Prostate gland (tissue), 2 donors: ENCODE measurements around the gene TRPV6.

ENCODE experiments used
- POLR2A ChIP-seq: fragments of 450-650 bp; IDR thresholded peaks from one replicate; pipeline ENCODE4 v1.6.1; 2016; ENCODE audit warnings: antibody characterized with exemption, mild to moderate bottlenecking
- POLR2AphosphoS5 ChIP-seq: sonication (generic); formaldehyde crosslinking; IDR thresholded peaks from one replicate; pipeline ENCODE4 v1.6.1; 2017; ENCODE audit warnings: antibody characterized with exemption
- TF ChIP-seq, protein P1 (sequence below), 4 experiments: fragments of 200-600 bp in 2 of 4; fragments of 450-650 bp in 2 of 4; sonication (generic) in 2 of 4; IDR thresholded peaks; 1 replicate in 3 of 4; 2 replicates in 1 of 4; pipeline ENCODE4 v1.5.1; 2016 to 2019; ENCODE audit warnings: antibody characterized with exemption in 4 of 4, mild to moderate bottlenecking in 2 of 4, moderate library complexity in 2 of 4

DNA sequence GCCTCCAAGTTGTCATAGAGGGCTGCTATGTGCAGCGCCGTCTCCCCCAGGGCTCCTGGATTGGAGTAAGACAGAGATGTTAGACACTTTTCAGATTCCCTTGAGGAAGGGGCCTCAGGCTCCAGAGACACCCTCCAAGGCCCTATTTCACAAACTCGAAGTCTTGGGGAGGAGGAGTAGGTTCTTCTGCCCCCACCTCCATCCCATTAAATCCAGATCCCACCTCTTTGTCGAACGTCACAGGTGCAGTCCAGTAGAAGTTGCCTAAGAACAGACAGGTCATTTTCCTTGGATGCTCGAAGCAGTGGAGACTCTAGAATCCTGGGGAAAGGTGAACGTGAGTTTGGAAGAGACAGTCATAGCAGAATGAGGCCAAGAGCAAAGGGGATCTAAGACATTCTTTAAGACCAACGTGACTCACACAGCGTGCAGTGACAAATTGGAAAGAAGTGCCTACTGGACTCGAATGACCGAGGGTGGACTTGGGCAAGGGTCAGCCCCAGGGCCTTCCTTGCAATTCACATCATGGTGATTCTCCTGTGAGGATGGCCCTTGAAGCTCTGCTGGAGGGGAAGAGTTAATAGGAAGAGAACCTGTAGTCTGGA, 44.7 kb upstream of the TRPV6 start:
- TF ChIP-seq, protein P1, sequence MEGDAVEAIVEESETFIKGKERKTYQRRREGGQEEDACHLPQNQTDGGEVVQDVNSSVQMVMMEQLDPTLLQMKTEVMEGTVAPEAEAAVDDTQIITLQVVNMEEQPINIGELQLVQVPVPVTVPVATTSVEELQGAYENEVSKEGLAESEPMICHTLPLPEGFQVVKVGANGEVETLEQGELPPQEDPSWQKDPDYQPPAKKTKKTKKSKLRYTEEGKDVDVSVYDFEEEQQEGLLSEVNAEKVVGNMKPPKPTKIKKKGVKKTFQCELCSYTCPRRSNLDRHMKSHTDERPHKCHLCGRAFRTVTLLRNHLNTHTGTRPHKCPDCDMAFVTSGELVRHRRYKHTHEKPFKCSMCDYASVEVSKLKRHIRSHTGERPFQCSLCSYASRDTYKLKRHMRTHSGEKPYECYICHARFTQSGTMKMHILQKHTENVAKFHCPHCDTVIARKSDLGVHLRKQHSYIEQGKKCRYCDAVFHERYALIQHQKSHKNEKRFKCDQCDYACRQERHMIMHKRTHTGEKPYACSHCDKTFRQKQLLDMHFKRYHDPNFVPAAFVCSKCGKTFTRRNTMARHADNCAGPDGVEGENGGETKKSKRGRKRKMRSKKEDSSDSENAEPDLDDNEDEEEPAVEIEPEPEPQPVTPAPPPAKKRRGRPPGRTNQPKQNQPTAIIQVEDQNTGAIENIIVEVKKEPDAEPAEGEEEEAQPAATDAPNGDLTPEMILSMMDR (IDR thresholded peaks at IDR 0.05) = no peak
- TF ChIP-seq POLR2A = no peak
- no peak for TF ChIP-seq POLR2AphosphoS5
